Esophagus muscularis mucosa (tissue), 3 donors: Measurements from ENCODE around the gene TEX2.

Experiments
- CTCF ChIP-seq, 3 experiments: fragments of 200-600 bp in 2 of 3; fragments of 450-650 bp in 1 of 3; sonication (generic) in 2 of 3; IDR thresholded peaks; one replicate each; pipeline ENCODE4 v1.5.1; 2017 to 2019; ENCODE audit warnings: antibody characterized with exemption in 3 of 3, mild to moderate bottlenecking in 2 of 3, moderate library complexity in 1 of 3
- POLR2AphosphoS5 ChIP-seq, 2 donors: sonication (generic); formaldehyde crosslinking; IDR thresholded peaks; one replicate each; pipeline ENCODE4 v1.6.1; 2017; ENCODE audit warnings: antibody characterized with exemption in 2 of 2

GRCh38 chr17:64154717-64155116 is 108.3 kb downstream of the TEX2 start:
- TF ChIP-seq CTCF (IDR thresholded peaks at IDR 0.05) (no peak), POLR2AphosphoS5 (IDR thresholded peaks at IDR 0.05) (no peak)
